Fibroblast of lung (primary cell): ENCODE results near the gene KIF13A. TPM values are rescaled to one million over a fixed set of nuclear protein-coding genes. Genes with fewer than 3 reads are reported as not detected.

Source experiments
- DNase-seq, 2 donors: peaks; one replicate each; pipeline versions ENCODE4 v3.0.0 to v3.0.0-alpha.2; 2010; ENCODE audit warnings: low read depth in 2 of 2
- H2AFZ ChIP-seq: 2 replicates; pipeline ENCODE4 v1.5.1; 2012; ENCODE audit warnings: low read length, control low read depth, inconsistent platforms
- H3K27ac ChIP-seq: 2 replicates; pipeline ENCODE4 v1.5.1; 2011; ENCODE audit warnings: low read length, control low read depth; ENCODE audit not compliant: insufficient read depth
- H3K27me3 ChIP-seq: 2 replicates; pipeline ENCODE4 v1.5.1; 2011; ENCODE audit warnings: mild to moderate bottlenecking, low read length; ENCODE audit not compliant: control insufficient read depth, insufficient read depth
- H3K36me3 ChIP-seq: 2 replicates; pipeline ENCODE4 v1.5.1; 2011; ENCODE audit warnings: low read length; ENCODE audit not compliant: control insufficient read depth, insufficient read depth
- H3K4me1 ChIP-seq: 2 replicates; pipeline ENCODE4 v1.5.1; 2011; ENCODE audit warnings: low read length; ENCODE audit not compliant: control insufficient read depth, insufficient read depth; ENCODE audit errors: extremely low read depth
- H3K4me2 ChIP-seq: 2 replicates; pipeline ENCODE4 v1.5.1; 2011; ENCODE audit warnings: low read length, control low read depth; ENCODE audit not compliant: insufficient read depth; ENCODE audit errors: extremely low read depth
- H3K4me3 ChIP-seq, 4 experiments: fragments of 200-600 bp in 1 of 4; sonication (generic) in 1 of 4; replicated peaks in 1 of 4; 2 replicates each; pipeline ENCODE4 v1.5.1; 2011 to 2016; ENCODE audit warnings: low read length in 4 of 4, low read depth in 3 of 4, mild to moderate bottlenecking in 3 of 4, control low read depth in 2 of 4, inconsistent platforms in 1 of 4, mixed read lengths in 1 of 4; ENCODE audit not compliant: insufficient read depth in 1 of 4; ENCODE audit errors: control extremely low read depth in 1 of 4
- H3K79me2 ChIP-seq: 2 replicates; pipeline ENCODE4 v1.5.1; 2012; ENCODE audit warnings: mild to moderate bottlenecking, low read length, inconsistent platforms; ENCODE audit not compliant: control insufficient read depth, insufficient read depth
- H3K9ac ChIP-seq: 2 replicates; pipeline ENCODE4 v1.5.1; 2011; ENCODE audit warnings: mild to moderate bottlenecking, low read length, control low read depth; ENCODE audit not compliant: insufficient read depth
- H3K9me3 ChIP-seq: 2 replicates; pipeline ENCODE4 v1.5.1; 2012; ENCODE audit warnings: low read depth, low read length; ENCODE audit not compliant: control insufficient read depth, insufficient read depth
- H4K20me1 ChIP-seq: 2 replicates; pipeline ENCODE4 v1.5.1; 2011; ENCODE audit warnings: low read length; ENCODE audit not compliant: control insufficient read depth, insufficient read depth; ENCODE audit errors: extremely low read depth
- CTCF ChIP-seq, 2 donors: IDR thresholded peaks in 1 of 2; conservative IDR thresholded peaks in 1 of 2; 1 replicate in 1 of 2; 2 replicates in 1 of 2; pipeline ENCODE4 v1.5.1; 2011 to 2012; ENCODE audit warnings: low read length in 2 of 2, control low read depth in 1 of 2, inconsistent platforms in 1 of 2, low read depth in 1 of 2, mild to moderate bottlenecking in 1 of 2
- EZH2 ChIP-seq: IDR thresholded peaks from 2 replicates; pipeline ENCODE4 v1.5.1; 2012; ENCODE audit warnings: low read length, control low read depth, mild to moderate bottlenecking; ENCODE audit errors: missing control alignments
- polyA plus RNA-seq, 2 donors: library from polyadenylated mRNA; depleted of rRNA in 1 of 2; stranded (reverse) in 1 of 2; unstranded in 1 of 2; fragments of >200 nt; gene quantifications; 2 replicates each; pipeline ENCODE4 v1.2.1, GENCODE V29; 2011 to 2012; ENCODE audit warnings: missing spikeins in 1 of 2
- total RNA-seq: library from RNA; depleted of rRNA; stranded (reverse); fragments of >200 nt; gene quantifications from 2 replicates; pipeline ENCODE4 v1.2.1, GENCODE V29; 2014

KIF13A gene
- total and polyA plus RNA-seq, 2 donors (not counting 1 experiment from before 2014, with no cell fraction given) = 52.3 to 114 TPM

GRCh38 chr6:17871189-17871519 lies 116.3 kb downstream of the KIF13A start:
- H3K9ac ChIP-seq = no peak overlapping the region
- H3K9me3 ChIP-seq = no peaks in the 10 kb centered on the region
- no peak overlapping the region for H3K4me2 ChIP-seq
- H3K4me3 ChIP-seq = no peak overlapping the region
- no peaks in the 10 kb centered on the region for H3K27me3 ChIP-seq
- peaks cover 3% of the 10 kb centered on the region for H3K79me2 ChIP-seq
- DNase-seq = no peak
- peaks cover 16% of the 10 kb centered on the region for H3K4me1 ChIP-seq
- no peaks in the 10 kb centered on the region for H3K36me3 ChIP-seq
- no peaks in the 10 kb centered on the region for H4K20me1 ChIP-seq
- H2AFZ ChIP-seq = no peak overlapping the region
- H3K27ac ChIP-seq = no peak overlapping the region
- TF ChIP-seq EZH2 (no peak), CTCF (conservative IDR thresholded peaks at IDR 0.05 in 1 of 2, IDR thresholded peaks at IDR 0.05 in 1 of 2; ENCODE audit: low read depth in 1 of 2, low read length in 2 of 2) (no peak)

- TF ChIP-seq EZH2 = no peak
- TF ChIP-seq CTCF (conservative IDR thresholded peaks at IDR 0.05 in 1 of 2, IDR thresholded peaks at IDR 0.05 in 1 of 2; ENCODE audit: low read depth in 1 of 2, low read length in 2 of 2) = no peak
- no peak for DNase-seq
- Histone ChIP-seq H3K36me3 (no peaks in the 10 kb centered on the region), H3K4me3 (no peak overlapping the region), H3K9me3 (no peaks in the 10 kb centered on the region), H3K27me3 (no peaks in the 10 kb centered on the region), H2AFZ (no peak overlapping the region), H3K79me2 (peaks cover 3% of the 10 kb centered on the region), H3K4me2 (no peak overlapping the region), H3K4me1 (peaks cover 19% of the 10 kb centered on the region), H3K9ac (no peak overlapping the region), H4K20me1 (no peaks in the 10 kb centered on the region), H3K27ac (no peak overlapping the region)
Measured at GRCh38 chr6:17870300-17871188, 116.9 kb downstream of the KIF13A start.

- Histone ChIP-seq H3K4me1 (peaks cover 25% of the 10 kb centered on the region), H3K9ac (no peak overlapping the region), H3K9me3 (no peaks in the 10 kb centered on the region), H2AFZ (no peak overlapping the region), H3K79me2 (peaks cover 3% of the 10 kb centered on the region), H4K20me1 (no peaks in the 10 kb centered on the region), H3K4me2 (no peak overlapping the region), H3K36me3 (no peaks in the 10 kb centered on the region), H3K27me3 (no peaks in the 10 kb centered on the region), H3K4me3 (no peak overlapping the region), H3K27ac (no peak overlapping the region)
- TF ChIP-seq EZH2 (no peak), CTCF (conservative IDR thresholded peaks at IDR 0.05 in 1 of 2, IDR thresholded peaks at IDR 0.05 in 1 of 2; ENCODE audit: low read depth in 1 of 2, low read length in 2 of 2) (no peak)
- no peak for DNase-seq
Measured at GRCh38 chr6:17869753-17870050, 117.7 kb downstream of the KIF13A start.
